ENCODE measurements around the gene VAV3.

DNA sequence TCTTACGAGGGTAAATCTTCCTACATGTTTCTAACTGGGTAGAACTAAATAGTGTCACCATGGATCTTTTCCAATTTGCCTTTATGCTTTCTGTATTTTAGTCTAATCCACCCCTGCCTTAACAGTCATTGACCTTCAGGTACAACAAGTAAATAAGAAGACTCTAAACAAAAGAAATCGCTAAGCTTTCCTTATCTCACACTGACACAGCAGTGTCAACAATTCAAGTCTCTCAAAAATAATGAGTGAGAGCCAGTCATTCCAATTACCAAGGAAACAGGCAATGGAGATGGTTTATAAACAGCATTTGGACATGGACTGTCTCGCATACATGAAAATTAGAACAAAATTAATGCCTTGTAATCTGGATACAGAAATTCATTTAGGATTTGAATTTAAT is 365.8 kb downstream of the VAV3 start:
- TF ChIP-seq, protein P1, sequence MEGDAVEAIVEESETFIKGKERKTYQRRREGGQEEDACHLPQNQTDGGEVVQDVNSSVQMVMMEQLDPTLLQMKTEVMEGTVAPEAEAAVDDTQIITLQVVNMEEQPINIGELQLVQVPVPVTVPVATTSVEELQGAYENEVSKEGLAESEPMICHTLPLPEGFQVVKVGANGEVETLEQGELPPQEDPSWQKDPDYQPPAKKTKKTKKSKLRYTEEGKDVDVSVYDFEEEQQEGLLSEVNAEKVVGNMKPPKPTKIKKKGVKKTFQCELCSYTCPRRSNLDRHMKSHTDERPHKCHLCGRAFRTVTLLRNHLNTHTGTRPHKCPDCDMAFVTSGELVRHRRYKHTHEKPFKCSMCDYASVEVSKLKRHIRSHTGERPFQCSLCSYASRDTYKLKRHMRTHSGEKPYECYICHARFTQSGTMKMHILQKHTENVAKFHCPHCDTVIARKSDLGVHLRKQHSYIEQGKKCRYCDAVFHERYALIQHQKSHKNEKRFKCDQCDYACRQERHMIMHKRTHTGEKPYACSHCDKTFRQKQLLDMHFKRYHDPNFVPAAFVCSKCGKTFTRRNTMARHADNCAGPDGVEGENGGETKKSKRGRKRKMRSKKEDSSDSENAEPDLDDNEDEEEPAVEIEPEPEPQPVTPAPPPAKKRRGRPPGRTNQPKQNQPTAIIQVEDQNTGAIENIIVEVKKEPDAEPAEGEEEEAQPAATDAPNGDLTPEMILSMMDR (IDR thresholded peaks at IDR 0.05): no peak
- no peak for TF ChIP-seq POLR2A (IDR thresholded peaks at IDR 0.05)

Measured in adrenal gland (tissue), 5 donors.